SK-N-SH (cell line): ENCODE measurements around the gene CD2AP. TPM values are rescaled to one million over a fixed set of nuclear protein-coding genes. Genes with fewer than 3 reads are reported as not detected.

Experiments used
- CTCF ChIA-PET: fragments of 300-600, 350-600 bp; formaldehyde crosslinking; extraction: SDS; loops from one replicate; lab custom pipeline; 2021; lab: Yijun Ruan, JAX
- POLR2A ChIA-PET: fragments of 350-600 bp; sonication (Branson Sonifier 250); formaldehyde crosslinking; extraction: SDS; loops from one replicate; lab custom pipeline; 2020; ENCODE audit warnings: antibody characterized with exemption, inconsistent platforms; lab: Yijun Ruan, JAX
- DNase-seq: peaks from one replicate; pipeline ENCODE4 v3.0.0; 2012
- H2AFZ ChIP-seq: fragments of 200-600 bp; sonication (generic); 2 replicates; pipeline ENCODE4 v1.8.1; 2016; ENCODE audit warnings: antibody characterized with exemption, mild to moderate bottlenecking, low read depth
- H3F3A ChIP-seq: fragments of 200-600 bp; sonication (generic); replicated peaks from 2 replicates; pipeline ENCODE3; 2016; ENCODE audit warnings: antibody characterized with exemption, mild to moderate bottlenecking; ENCODE audit not compliant: insufficient read depth
- H3K27ac ChIP-seq, 2 experiments: fragments of 200-500 bp in 1 of 2; fragments of 200-600 bp in 1 of 2; sonication (Bioruptor generic) in 1 of 2; sonication (generic), shearing (Covaris generic) in 1 of 2; 2 replicates each; pipeline versions ENCODE4 v1.5.1 to v1.6.1; 2014 to 2016; ENCODE audit warnings: low read depth in 2 of 2, inconsistent platforms in 1 of 2, low read length in 1 of 2, mild to moderate bottlenecking in 1 of 2, mixed read lengths in 1 of 2
- H3K27me3 ChIP-seq: fragments of 200-600 bp; sonication (generic), shearing (Covaris generic); 2 replicates; pipeline ENCODE4 v1.6.1; 2016; ENCODE audit warnings: mixed run types; ENCODE audit not compliant: insufficient read depth
- H3K36me3 ChIP-seq, 2 experiments: fragments of 200-500 bp in 1 of 2; fragments of 200-600 bp in 1 of 2; sonication (Bioruptor generic) in 1 of 2; sonication (generic) in 1 of 2; replicated peaks in 1 of 2; 2 replicates each; pipeline versions ENCODE3 to v1.5.1; 2014 to 2016; ENCODE audit warnings: low read length in 1 of 2, mild to moderate bottlenecking in 1 of 2; ENCODE audit not compliant: insufficient read depth in 2 of 2, control insufficient read depth in 1 of 2
- H3K4me1 ChIP-seq, 2 experiments: fragments of 200-500 bp in 1 of 2; fragments of 200-600 bp in 1 of 2; sonication (Bioruptor generic) in 1 of 2; sonication (generic), shearing (Covaris generic) in 1 of 2; 2 replicates each; pipeline versions ENCODE4 v1.5.1 to v1.6.1; 2014 to 2016; ENCODE audit warnings: low read depth in 1 of 2, low read length in 1 of 2, mixed run types in 1 of 2; ENCODE audit not compliant: insufficient read depth in 2 of 2, control insufficient read depth in 1 of 2
- H3K4me2 ChIP-seq: fragments of 200-600 bp; sonication (generic), shearing (Covaris generic); 2 replicates; pipeline ENCODE4 v1.6.1; 2017; ENCODE audit warnings: mixed run types
- H3K4me3 ChIP-seq, 2 experiments: fragments of 200-500 bp in 1 of 2; fragments of 200-600 bp in 1 of 2; sonication (Bioruptor generic) in 1 of 2; sonication (generic), shearing (Covaris generic) in 1 of 2; 2 replicates each; pipeline versions ENCODE4 v1.5.1 to v1.8.1; 2014 to 2016; ENCODE audit warnings: low read depth in 2 of 2, inconsistent platforms in 1 of 2, low read length in 1 of 2, mild to moderate bottlenecking in 1 of 2, mixed read lengths in 1 of 2, moderate library complexity in 1 of 2
- H3K79me2 ChIP-seq: fragments of 200-600 bp; sonication (generic); 2 replicates; pipeline ENCODE4 v1.8.1; 2017; ENCODE audit warnings: mild to moderate bottlenecking; ENCODE audit not compliant: insufficient read depth
- H3K9ac ChIP-seq: fragments of 200-600 bp; sonication (generic); 2 replicates; pipeline ENCODE4 v1.6.1; 2017; ENCODE audit warnings: mixed run types
- H3K9me2 ChIP-seq: fragments of 200-600 bp; sonication (generic); 2 replicates; pipeline ENCODE4 v1.6.1; 2017; ENCODE audit warnings: mixed run types
- H3K9me3 ChIP-seq: fragments of 200-600 bp; sonication (generic); 2 replicates; pipeline ENCODE4 v1.6.1; 2017; ENCODE audit warnings: mixed run types, mild to moderate bottlenecking, moderate library complexity
- H4K20me1 ChIP-seq: fragments of 200-600 bp; sonication (generic); 2 replicates; pipeline ENCODE4 v1.6.1; 2017; ENCODE audit warnings: mild to moderate bottlenecking, mixed run types; ENCODE audit not compliant: insufficient read depth
- CHD2 ChIP-seq: fragments of 150-350 bp; IDR thresholded peaks from 2 replicates; pipeline ENCODE4 v1.6.1; 2018; ENCODE audit warnings: low read length; ENCODE audit not compliant: partially characterized antibody
- NRF1 ChIP-seq: IDR thresholded peaks from 2 replicates; pipeline ENCODE4 v1.6.1; 2012; ENCODE audit warnings: low read depth, mild to moderate bottlenecking, low read length
- POLR2AphosphoS5 ChIP-seq: IDR thresholded peaks from 2 replicates; pipeline ENCODE4 v1.6.1; 2012; ENCODE audit warnings: low read depth, low read length
- WGBS: methylation state at CpG from one replicate; pipeline ENCODE4 v1.1.6; 2017; ENCODE audit warnings: low lambda C conversion rate; 5-methylcytosine and 5-hydroxymethylcytosine counted together
- polyA plus RNA-seq, 3 experiments: library from polyadenylated mRNA; depleted of rRNA; stranded (reverse); fragments of >200 nt; gene quantifications; 2 replicates each; pipeline ENCODE4 v1.2.3, GENCODE V29; 2012
- TF ChIP-seq, protein P1 (sequence below): fragments of 150-350 bp; IDR thresholded peaks from 2 replicates; pipeline ENCODE4 v1.6.1; 2017; ENCODE audit warnings: antibody characterized with exemption, low read length, low read depth, borderline replicate concordance
- TF ChIP-seq, protein P2 (sequence below): IDR thresholded peaks from 2 replicates; pipeline ENCODE4 v1.4.0; 2012; ENCODE audit warnings: low read depth, borderline replicate concordance
- TF ChIP-seq, protein P3 (sequence below): IDR thresholded peaks from 2 replicates; pipeline ENCODE4 v1.6.1; 2012; ENCODE audit warnings: mild to moderate bottlenecking, low read depth, low read length, moderate library complexity
- TF ChIP-seq, protein P4 (sequence below): fragments of 150-350 bp; IDR thresholded peaks from 2 replicates; pipeline ENCODE4 v1.6.1; 2016; ENCODE audit warnings: mild to moderate bottlenecking, low read depth, low read length
- TF ChIP-seq, protein P5 (sequence below): IDR thresholded peaks from 2 replicates; pipeline ENCODE4 v1.4.0; 2012; ENCODE audit warnings: low read depth

Gene CD2AP
- polyA plus RNA-seq, 1 of the 3 experiments (the other 2 are of a cell fraction) = 1.6 TPM

DNA sequence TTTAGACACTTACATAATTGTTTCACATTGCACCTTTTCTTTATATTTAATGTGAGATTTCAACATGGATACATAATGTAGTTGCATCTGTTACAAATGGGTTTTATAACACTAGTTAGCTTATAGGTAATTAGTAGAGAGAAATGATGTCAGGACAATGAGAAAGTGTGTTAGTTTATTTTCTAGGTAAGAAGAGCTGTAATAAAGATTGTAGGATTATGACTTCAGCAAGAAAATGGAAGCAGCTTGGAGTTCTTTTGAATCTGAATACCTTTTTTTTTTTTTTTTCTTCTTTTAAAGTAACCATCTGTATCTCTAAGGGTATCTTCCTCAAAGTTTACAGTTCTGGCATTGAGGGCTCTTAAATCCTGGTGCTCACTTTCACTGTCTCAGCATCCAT is 35.3 kb downstream of the CD2AP start (continued):
- TF ChIP-seq, protein P1, sequence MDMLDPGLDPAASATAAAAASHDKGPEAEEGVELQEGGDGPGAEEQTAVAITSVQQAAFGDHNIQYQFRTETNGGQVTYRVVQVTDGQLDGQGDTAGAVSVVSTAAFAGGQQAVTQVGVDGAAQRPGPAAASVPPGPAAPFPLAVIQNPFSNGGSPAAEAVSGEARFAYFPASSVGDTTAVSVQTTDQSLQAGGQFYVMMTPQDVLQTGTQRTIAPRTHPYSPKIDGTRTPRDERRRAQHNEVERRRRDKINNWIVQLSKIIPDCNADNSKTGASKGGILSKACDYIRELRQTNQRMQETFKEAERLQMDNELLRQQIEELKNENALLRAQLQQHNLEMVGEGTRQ = no peak
- TF ChIP-seq, protein P2, sequence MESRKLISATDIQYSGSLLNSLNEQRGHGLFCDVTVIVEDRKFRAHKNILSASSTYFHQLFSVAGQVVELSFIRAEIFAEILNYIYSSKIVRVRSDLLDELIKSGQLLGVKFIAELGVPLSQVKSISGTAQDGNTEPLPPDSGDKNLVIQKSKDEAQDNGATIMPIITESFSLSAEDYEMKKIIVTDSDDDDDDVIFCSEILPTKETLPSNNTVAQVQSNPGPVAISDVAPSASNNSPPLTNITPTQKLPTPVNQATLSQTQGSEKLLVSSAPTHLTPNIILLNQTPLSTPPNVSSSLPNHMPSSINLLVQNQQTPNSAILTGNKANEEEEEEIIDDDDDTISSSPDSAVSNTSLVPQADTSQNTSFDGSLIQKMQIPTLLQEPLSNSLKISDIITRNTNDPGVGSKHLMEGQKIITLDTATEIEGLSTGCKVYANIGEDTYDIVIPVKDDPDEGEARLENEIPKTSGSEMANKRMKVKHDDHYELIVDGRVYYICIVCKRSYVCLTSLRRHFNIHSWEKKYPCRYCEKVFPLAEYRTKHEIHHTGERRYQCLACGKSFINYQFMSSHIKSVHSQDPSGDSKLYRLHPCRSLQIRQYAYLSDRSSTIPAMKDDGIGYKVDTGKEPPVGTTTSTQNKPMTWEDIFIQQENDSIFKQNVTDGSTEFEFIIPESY = no peak
- no peak for TF ChIP-seq NRF1

DNA sequence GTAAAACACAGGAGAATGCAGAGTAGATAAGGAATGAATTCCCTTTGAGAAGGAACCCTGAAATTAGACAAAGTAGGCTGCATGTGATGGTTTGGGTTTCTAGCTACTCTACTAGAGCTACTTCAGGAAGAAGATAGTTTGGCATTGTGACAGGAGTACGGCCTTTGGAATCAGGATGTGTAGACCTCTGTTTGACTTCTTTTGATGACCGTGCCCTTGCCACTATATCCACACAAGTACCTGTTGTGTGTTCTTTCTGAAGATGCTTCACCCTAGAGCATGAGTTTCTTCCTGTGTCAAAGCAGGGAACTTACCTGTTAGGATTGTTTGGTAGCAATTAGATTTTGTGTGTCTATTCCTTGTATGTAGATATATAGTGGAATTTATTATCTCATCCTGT is 41.7 kb downstream of the CD2AP start:
- no peak for DNase-seq
- Histone ChIP-seq H3K79me2 (peaks cover 12% of the 10 kb centered on the region; the same call in 1 of the 2 replicates), H4K20me1 (no peaks in the 10 kb centered on the region; the same call in 1 of the 2 replicates), H2AFZ (no peak overlapping the region)
- TF ChIP-seq POLR2AphosphoS5 (no peak), CHD2 (no peak)
- TF ChIP-seq, protein P3, sequence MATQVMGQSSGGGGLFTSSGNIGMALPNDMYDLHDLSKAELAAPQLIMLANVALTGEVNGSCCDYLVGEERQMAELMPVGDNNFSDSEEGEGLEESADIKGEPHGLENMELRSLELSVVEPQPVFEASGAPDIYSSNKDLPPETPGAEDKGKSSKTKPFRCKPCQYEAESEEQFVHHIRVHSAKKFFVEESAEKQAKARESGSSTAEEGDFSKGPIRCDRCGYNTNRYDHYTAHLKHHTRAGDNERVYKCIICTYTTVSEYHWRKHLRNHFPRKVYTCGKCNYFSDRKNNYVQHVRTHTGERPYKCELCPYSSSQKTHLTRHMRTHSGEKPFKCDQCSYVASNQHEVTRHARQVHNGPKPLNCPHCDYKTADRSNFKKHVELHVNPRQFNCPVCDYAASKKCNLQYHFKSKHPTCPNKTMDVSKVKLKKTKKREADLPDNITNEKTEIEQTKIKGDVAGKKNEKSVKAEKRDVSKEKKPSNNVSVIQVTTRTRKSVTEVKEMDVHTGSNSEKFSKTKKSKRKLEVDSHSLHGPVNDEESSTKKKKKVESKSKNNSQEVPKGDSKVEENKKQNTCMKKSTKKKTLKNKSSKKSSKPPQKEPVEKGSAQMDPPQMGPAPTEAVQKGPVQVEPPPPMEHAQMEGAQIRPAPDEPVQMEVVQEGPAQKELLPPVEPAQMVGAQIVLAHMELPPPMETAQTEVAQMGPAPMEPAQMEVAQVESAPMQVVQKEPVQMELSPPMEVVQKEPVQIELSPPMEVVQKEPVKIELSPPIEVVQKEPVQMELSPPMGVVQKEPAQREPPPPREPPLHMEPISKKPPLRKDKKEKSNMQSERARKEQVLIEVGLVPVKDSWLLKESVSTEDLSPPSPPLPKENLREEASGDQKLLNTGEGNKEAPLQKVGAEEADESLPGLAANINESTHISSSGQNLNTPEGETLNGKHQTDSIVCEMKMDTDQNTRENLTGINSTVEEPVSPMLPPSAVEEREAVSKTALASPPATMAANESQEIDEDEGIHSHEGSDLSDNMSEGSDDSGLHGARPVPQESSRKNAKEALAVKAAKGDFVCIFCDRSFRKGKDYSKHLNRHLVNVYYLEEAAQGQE = no peak
- TF ChIP-seq, protein P1 = no peak
- TF ChIP-seq, protein P4, sequence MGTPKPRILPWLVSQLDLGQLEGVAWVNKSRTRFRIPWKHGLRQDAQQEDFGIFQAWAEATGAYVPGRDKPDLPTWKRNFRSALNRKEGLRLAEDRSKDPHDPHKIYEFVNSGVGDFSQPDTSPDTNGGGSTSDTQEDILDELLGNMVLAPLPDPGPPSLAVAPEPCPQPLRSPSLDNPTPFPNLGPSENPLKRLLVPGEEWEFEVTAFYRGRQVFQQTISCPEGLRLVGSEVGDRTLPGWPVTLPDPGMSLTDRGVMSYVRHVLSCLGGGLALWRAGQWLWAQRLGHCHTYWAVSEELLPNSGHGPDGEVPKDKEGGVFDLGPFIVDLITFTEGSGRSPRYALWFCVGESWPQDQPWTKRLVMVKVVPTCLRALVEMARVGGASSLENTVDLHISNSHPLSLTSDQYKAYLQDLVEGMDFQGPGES = no peak
- TF ChIP-seq, protein P5, sequence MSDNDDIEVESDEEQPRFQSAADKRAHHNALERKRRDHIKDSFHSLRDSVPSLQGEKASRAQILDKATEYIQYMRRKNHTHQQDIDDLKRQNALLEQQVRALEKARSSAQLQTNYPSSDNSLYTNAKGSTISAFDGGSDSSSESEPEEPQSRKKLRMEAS = no peak
- TF ChIP-seq, all 33 proteins: peak for 0
- H3K27ac ChIP-seq = no peak overlapping the region
- POLR2A ChIA-PET = no interaction called here
- no peaks in the 10 kb centered on the region for H3K9me2 ChIP-seq
- no peak overlapping the region for H3K4me3 ChIP-seq
- H3K27me3 ChIP-seq = no peaks in the 10 kb centered on the region
- H3K9ac ChIP-seq = no peak overlapping the region
- H3K9me3 ChIP-seq = no peaks in the 10 kb centered on the region
- no peaks in the 10 kb centered on the region for H3K36me3 ChIP-seq
- CTCF ChIA-PET = no interaction called here
- no peak overlapping the region for H3K4me2 ChIP-seq
- 90% methylated on average over 2 of the region's 2 CpGs for WGBS
- no peaks in the 10 kb centered on the region for H3F3A ChIP-seq
- peaks cover 0 to 6% of the 10 kb centered on the region in 2 experiments; a peak in 3 of 4 replicates for H3K4me1 ChIP-seq
